Karpas-422 (cell line): ENCODE results near the gene SRP72. TPM values are rescaled to one million over a fixed set of nuclear protein-coding genes. Genes with fewer than 3 reads are reported as not detected.

Experiments used
- DNase-seq: peaks from one replicate; pipeline ENCODE4 v3.0.0-alpha.2; 2015
- H2AFZ ChIP-seq: fragments of 200-600 bp; sonication (generic); 2 replicates; pipeline ENCODE4 v1.6.1; 2014; ENCODE audit warnings: antibody characterized with exemption, low read length, mixed read lengths
- H3K27ac ChIP-seq: fragments of 200-600 bp; sonication (generic); 2 replicates; pipeline ENCODE4 v1.5.1; 2014; ENCODE audit warnings: mild to moderate bottlenecking, low read length, moderate library complexity
- H3K27me3 ChIP-seq: fragments of 200-600 bp; sonication (generic); 2 replicates; pipeline ENCODE4 v1.6.1; 2014; ENCODE audit warnings: low read length, mixed read lengths
- H3K36me3 ChIP-seq: fragments of 200-600 bp; sonication (generic); 2 replicates; pipeline ENCODE4 v1.6.1; 2014; ENCODE audit warnings: low read length, mixed read lengths; ENCODE audit not compliant: insufficient read depth
- H3K4me1 ChIP-seq: fragments of 200-600 bp; sonication (generic); 2 replicates; pipeline ENCODE4 v1.6.1; 2014; ENCODE audit warnings: mild to moderate bottlenecking, low read length, mixed read lengths
- H3K4me2 ChIP-seq: fragments of 200-600 bp; sonication (generic); 2 replicates; pipeline ENCODE4 v1.6.1; 2014; ENCODE audit warnings: low read length, low read depth, mild to moderate bottlenecking; ENCODE audit not compliant: poor library complexity, severe bottlenecking
- H3K4me3 ChIP-seq: fragments of 200-600 bp; sonication (generic); 2 replicates; pipeline ENCODE4 v1.5.1; 2014; ENCODE audit warnings: mild to moderate bottlenecking, antibody characterized with exemption, low read length, mixed read lengths
- H3K79me2 ChIP-seq: fragments of 200-600 bp; sonication (generic); 2 replicates; pipeline ENCODE4 v1.6.1; 2014; ENCODE audit warnings: mild to moderate bottlenecking, low read length, mixed read lengths
- H3K9ac ChIP-seq: fragments of 200-600 bp; sonication (generic); 2 replicates; pipeline ENCODE4 v1.6.0; 2014; ENCODE audit warnings: low read length
- H3K9me2 ChIP-seq: fragments of 200-600 bp; sonication (generic), shearing (Covaris generic); replicated peaks from 2 replicates; pipeline ENCODE4 v1.6.0; 2014; ENCODE audit warnings: mild to moderate bottlenecking, low read length, moderate library complexity; ENCODE audit not compliant: insufficient read depth
- H3K9me3 ChIP-seq: fragments of 300-700, 200-600 bp; sonication (generic); 2 replicates; pipeline ENCODE4 v1.6.1; 2014; ENCODE audit warnings: low read length, mixed read lengths
- H4K20me1 ChIP-seq: fragments of 200-600 bp; sonication (generic); 2 replicates; pipeline ENCODE4 v1.6.1; 2014; ENCODE audit warnings: mild to moderate bottlenecking, antibody characterized with exemption, low read length, low read depth; ENCODE audit not compliant: insufficient read depth
- total RNA-seq: library from RNA; depleted of rRNA; stranded (reverse); fragments of >200 nt; shearing (Covaris generic); gene quantifications from 2 replicates; pipeline ENCODE4 v1.2.3, GENCODE V29; 2014; ENCODE audit warnings: low replicate concordance; rRNA removed

The SRP72 gene
- total RNA-seq = 78.1 and 82.4 TPM in 2 replicates

DNA sequence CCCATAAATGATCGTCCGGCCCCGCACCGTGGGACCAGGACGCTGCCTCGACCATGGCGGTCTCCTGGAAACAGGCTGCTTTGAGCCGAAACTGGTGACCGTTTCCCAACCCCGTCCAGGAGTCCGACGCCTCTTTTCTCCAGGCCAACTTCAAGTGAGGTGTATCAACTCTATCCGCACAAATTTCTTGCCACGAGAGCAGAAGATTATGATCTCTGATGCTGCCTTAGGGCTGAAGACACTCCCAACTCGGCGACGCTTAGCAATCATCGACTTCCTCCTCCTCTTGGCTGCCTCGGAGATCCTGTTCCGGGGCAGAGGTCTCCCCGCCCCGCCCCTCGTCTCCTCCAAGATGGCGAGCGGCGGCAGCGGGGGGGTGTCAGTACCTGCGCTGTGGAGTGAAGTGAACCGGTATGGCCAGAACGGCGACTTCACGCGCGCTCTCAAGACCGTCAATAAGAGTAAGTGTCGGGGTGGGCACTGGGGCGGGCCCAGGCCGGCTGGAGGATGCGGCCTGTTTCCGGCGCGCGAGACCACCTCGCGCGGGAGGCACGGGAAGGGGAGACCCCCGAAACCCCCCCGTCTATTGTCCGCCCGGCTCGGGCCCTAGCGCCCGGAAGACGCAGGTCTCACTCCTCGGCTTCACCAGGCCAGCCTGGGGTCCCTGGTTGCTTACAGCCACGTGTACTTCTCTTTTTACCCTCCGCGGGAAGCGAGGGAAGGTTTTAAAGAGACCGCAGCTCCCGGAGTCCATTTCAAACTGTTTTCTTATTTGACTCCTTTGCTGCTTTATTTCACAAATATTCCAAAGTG lies at the start of gene SRP72:
Gene SRP72 (plus strand): TSS at position 334 of the 813 bp plus-strand sequence. CDS start 19 bp downstream, at position 353.
- Histone ChIP-seq H3K4me3 (peak within 1 kb of the TSS; percentile 77), H3K4me2 (peak within 1 kb of the TSS; percentile 85), H3K9me2 (no peaks in the 10 kb centered on the region), H3K36me3 (peaks cover 29% of the 10 kb centered on the region; the same call in 1 of the 2 replicates), H3K9ac (peak within 1 kb of the TSS; percentile 88), H3K4me1 (peaks cover 36% of the 10 kb centered on the region), H3K9me3 (no peaks in the 10 kb centered on the region), H3K79me2 (peaks cover 68% of the 10 kb centered on the region), H2AFZ (peak within 1 kb of the TSS; percentile 94), H3K27ac (peak within 1 kb of the TSS; percentile 63), H3K27me3 (no peaks in the 10 kb centered on the region), H4K20me1 (peaks cover 18% of the 10 kb centered on the region; the same call in 1 of the 2 replicates)
- DNase-seq = peak; percentile 95

- DNase-seq = no peak
- H3K4me2 ChIP-seq = peak overlapping the region; percentile 7
- H4K20me1 ChIP-seq = peaks cover 32% of the 10 kb centered on the region
- H3K27me3 ChIP-seq = no peaks in the 10 kb centered on the region
- H3K36me3 ChIP-seq = peaks cover 18% of the 10 kb centered on the region
- no peak overlapping the region for H3K27ac ChIP-seq
- H2AFZ ChIP-seq = no peak overlapping the region
- H3K9me2 ChIP-seq = no peaks in the 10 kb centered on the region
- no peak overlapping the region for H3K9ac ChIP-seq
- H3K79me2 ChIP-seq = peaks cover 100% of the 10 kb centered on the region
- H3K4me1 ChIP-seq = peaks cover 77% of the 10 kb centered on the region
- H3K4me3 ChIP-seq = no peak overlapping the region
- no peaks in the 10 kb centered on the region for H3K9me3 ChIP-seq
These were observed 43.2 kb upstream of the SRP72 start for GRCh38 chr4:56424176-56424575.

DNA sequence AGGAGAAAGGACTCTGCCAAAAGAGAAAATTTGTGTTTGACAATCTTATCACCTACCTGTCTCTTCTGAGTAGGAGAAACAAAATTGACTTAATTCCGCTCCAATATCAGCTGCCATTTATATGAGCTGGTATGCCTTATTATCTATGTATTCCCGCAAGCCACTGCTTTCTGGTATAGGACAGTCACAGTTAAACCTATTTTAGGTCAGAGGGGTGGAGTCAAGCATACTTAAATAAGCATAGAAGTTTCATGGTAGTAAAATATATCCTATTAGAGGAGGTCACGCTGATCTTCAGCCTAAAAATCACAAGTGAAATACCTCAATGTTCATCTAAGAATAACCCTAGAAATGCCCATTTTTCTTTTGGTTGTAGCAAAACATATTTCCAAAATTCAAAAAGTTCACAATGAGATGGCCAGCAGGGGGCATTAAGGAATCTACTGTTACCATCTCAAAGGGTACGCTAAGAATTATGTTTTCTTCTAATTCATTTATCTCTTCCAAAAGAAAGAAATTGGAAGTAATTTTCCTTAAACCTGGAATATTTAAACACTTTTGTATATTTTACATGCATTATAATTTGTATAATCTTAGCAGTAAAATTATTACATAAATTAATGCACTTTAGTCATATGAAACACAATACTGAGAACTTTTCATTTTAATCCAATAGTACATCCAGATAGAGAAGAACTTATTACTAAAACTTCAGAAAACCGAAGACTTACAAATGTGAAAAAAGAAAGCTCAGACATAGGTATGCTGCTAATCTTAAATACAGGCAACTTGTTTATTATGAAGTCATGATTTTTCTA lies 42.5 kb upstream of the SRP72 start:
- Histone ChIP-seq H3K4me2 (peak overlapping the region; percentile 50), H3K9me2 (no peaks in the 10 kb centered on the region), H3K9me3 (no peaks in the 10 kb centered on the region), H4K20me1 (peaks cover 32% of the 10 kb centered on the region), H3K4me1 (peaks cover 74% of the 10 kb centered on the region), H2AFZ (no peak overlapping the region), H3K79me2 (peaks cover 100% of the 10 kb centered on the region), H3K27ac (peak overlapping the region; percentile 80), H3K9ac (peak overlapping the region; percentile 26; the same call in 1 of the 2 replicates), H3K36me3 (peaks cover 18% of the 10 kb centered on the region), H3K27me3 (no peaks in the 10 kb centered on the region), H3K4me3 (peak overlapping the region; percentile 32; the same call in 1 of the 2 replicates)
- DNase-seq = peak; percentile 78

- peak overlapping the region; percentile 50 for H3K4me2 ChIP-seq
These were observed 41.9 kb upstream of the SRP72 start for GRCh38 chr4:56425518-56425917.

GRCh38 chr4:56426273-56426672 lies 41.1 kb upstream of the SRP72 start:
- Histone ChIP-seq H2AFZ (no peak overlapping the region), H3K79me2 (peaks cover 100% of the 10 kb centered on the region), H3K27me3 (no peaks in the 10 kb centered on the region), H3K36me3 (peaks cover 25% of the 10 kb centered on the region), H3K4me3 (peak overlapping the region; percentile 32; the same call in 1 of the 2 replicates), H3K9ac (no peak overlapping the region), H3K9me3 (no peaks in the 10 kb centered on the region), H3K27ac (peak overlapping the region; percentile 80), H4K20me1 (peaks cover 28% of the 10 kb centered on the region), H3K4me1 (peaks cover 68% of the 10 kb centered on the region), H3K4me2 (peak overlapping the region; percentile 50), H3K9me2 (no peaks in the 10 kb centered on the region)
- DNase-seq = peak; percentile 46

More at GRCh38 chr4:56425518-56425917, 41.9 kb upstream of the SRP72 start:
- Histone ChIP-seq H3K4me3 (peak overlapping the region; percentile 32; the same call in 1 of the 2 replicates), H3K27ac (peak overlapping the region; percentile 80), H3K9ac (peak overlapping the region; percentile 26; the same call in 1 of the 2 replicates), H2AFZ (no peak overlapping the region), H3K36me3 (peaks cover 22% of the 10 kb centered on the region), H3K79me2 (peaks cover 100% of the 10 kb centered on the region), H3K9me2 (no peaks in the 10 kb centered on the region), H4K20me1 (peaks cover 35% of the 10 kb centered on the region), H3K9me3 (no peaks in the 10 kb centered on the region), H3K4me1 (peaks cover 69% of the 10 kb centered on the region), H3K27me3 (no peaks in the 10 kb centered on the region)
- peak; percentile 55 for DNase-seq

GRCh38 chr4:56427179-56427578 lies 40.2 kb upstream of the SRP72 start:
- no peaks in the 10 kb centered on the region for H3K9me2 ChIP-seq
- no peak overlapping the region for H3K27ac ChIP-seq
- DNase-seq = no peak
- H3K4me3 ChIP-seq = no peak overlapping the region
- peaks cover 100% of the 10 kb centered on the region for H3K79me2 ChIP-seq
- peaks cover 19% of the 10 kb centered on the region for H4K20me1 ChIP-seq
- peaks cover 68% of the 10 kb centered on the region for H3K4me1 ChIP-seq
- no peak overlapping the region for H3K4me2 ChIP-seq
- no peaks in the 10 kb centered on the region for H3K9me3 ChIP-seq
- H3K9ac ChIP-seq = no peak overlapping the region
- no peaks in the 10 kb centered on the region for H3K27me3 ChIP-seq
- no peak overlapping the region for H2AFZ ChIP-seq
- peaks cover 25% of the 10 kb centered on the region for H3K36me3 ChIP-seq

GRCh38 chr4:56430203-56430602 lies 37.2 kb upstream of the SRP72 start:
- peaks cover 10% of the 10 kb centered on the region; the same call in 1 of the 2 replicates for H4K20me1 ChIP-seq
- no peak for DNase-seq
- no peak overlapping the region for H3K4me3 ChIP-seq
- H3K4me2 ChIP-seq = no peak overlapping the region
- H3K9ac ChIP-seq = no peak overlapping the region
- no peaks in the 10 kb centered on the region for H3K9me2 ChIP-seq
- peaks cover 51% of the 10 kb centered on the region for H3K4me1 ChIP-seq
- peaks cover 100% of the 10 kb centered on the region for H3K79me2 ChIP-seq
- no peak overlapping the region for H2AFZ ChIP-seq
- H3K9me3 ChIP-seq = no peaks in the 10 kb centered on the region
- peaks cover 25% of the 10 kb centered on the region for H3K36me3 ChIP-seq
- H3K27ac ChIP-seq = no peak overlapping the region
- H3K27me3 ChIP-seq = no peaks in the 10 kb centered on the region
